Neural crest cell (in vitro differentiated cells): ENCODE results near the gene ULK4. TPM values are rescaled to one million over a fixed set of nuclear protein-coding genes. Genes with fewer than 3 reads are reported as not detected.

Source experiments
- DNase-seq: peaks from one replicate; pipeline ENCODE4 v3.0.0; 2021; ENCODE audit warnings: low read depth, mixed read lengths, low spot score
- H3K27ac Mint-ChIP-seq: one replicate; pipeline ENCODE4 v1.8.0; 2021; ENCODE audit warnings: mild to moderate bottlenecking, mixed read lengths; ENCODE audit not compliant: unreplicated experiment
- H3K27me3 Mint-ChIP-seq: 2 replicates; pipeline ENCODE4 v1.8.0; 2021; ENCODE audit warnings: low read depth, mild to moderate bottlenecking, mixed read lengths
- H3K36me3 Mint-ChIP-seq: 2 replicates; pipeline ENCODE4 v1.8.0; 2021; ENCODE audit warnings: low read depth, mild to moderate bottlenecking, mixed read lengths
- H3K4me1 Mint-ChIP-seq: 2 replicates; pipeline ENCODE4 v1.8.0; 2021; ENCODE audit warnings: mixed read lengths
- H3K4me3 Mint-ChIP-seq: one replicate; pipeline ENCODE4 v1.8.0; 2021; ENCODE audit warnings: mild to moderate bottlenecking, mixed read lengths
- H3K9me3 Mint-ChIP-seq: 2 replicates; pipeline ENCODE4 v1.8.0; 2021; ENCODE audit warnings: mixed read lengths
- total RNA-seq: library from RNA; stranded (reverse); gene quantifications from 2 replicates; pipeline ENCODE4 v1.2.1, GENCODE V29; 2021
- TF ChIP-seq, protein P1 (sequence below): fragments of 200-600 bp; sonication (generic); conservative IDR thresholded peaks from 2 replicates; pipeline ENCODE4 v1.5.0; 2021; ENCODE audit warnings: antibody characterized with exemption, mild to moderate bottlenecking

Gene ULK4
- total RNA-seq, 1 donor from 2014 or later = 10.2 TPM

DNA sequence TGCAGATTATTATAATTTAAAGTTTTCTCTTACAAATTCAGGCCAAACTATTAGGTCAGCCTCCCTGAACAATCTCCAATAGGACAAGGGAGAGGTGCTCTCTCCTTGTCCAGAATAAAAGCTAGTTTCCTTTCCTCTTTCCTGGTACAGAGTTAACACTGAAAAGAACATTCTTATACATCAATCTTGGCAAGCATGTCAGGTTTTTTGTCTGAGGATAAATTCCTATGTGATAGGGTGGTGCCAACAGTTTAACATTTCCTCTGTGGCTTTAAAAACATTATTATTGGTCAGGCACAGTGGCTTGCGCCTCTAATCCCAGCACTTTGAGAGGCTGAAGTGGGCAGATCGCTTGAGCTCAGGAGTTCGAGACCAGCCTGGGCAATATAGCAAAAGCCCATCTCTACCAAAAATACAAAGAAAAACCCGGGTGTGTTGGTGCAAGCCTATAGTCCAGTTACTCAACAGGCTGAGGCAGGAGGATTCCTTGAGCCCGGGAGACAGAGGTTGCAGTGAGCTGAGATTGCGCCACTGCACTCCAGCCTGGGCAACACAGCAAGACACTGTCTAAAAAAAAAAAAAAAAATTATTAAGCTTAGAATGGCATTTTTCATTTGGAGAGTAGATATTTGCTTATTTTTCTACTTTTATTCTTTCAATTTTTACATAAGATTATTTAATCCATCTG lies 13.7 kb upstream of the ULK4 start:
- Mint-ChIP-seq H3K4me1 (no peaks in the 10 kb centered on the region), H3K36me3 (no peaks in the 10 kb centered on the region), H3K9me3 (no peaks in the 10 kb centered on the region), H3K27me3 (no peaks in the 10 kb centered on the region), H3K4me3 (no peak overlapping the region), H3K27ac (no peak overlapping the region)
- no peak for DNase-seq
- TF ChIP-seq, protein P1, sequence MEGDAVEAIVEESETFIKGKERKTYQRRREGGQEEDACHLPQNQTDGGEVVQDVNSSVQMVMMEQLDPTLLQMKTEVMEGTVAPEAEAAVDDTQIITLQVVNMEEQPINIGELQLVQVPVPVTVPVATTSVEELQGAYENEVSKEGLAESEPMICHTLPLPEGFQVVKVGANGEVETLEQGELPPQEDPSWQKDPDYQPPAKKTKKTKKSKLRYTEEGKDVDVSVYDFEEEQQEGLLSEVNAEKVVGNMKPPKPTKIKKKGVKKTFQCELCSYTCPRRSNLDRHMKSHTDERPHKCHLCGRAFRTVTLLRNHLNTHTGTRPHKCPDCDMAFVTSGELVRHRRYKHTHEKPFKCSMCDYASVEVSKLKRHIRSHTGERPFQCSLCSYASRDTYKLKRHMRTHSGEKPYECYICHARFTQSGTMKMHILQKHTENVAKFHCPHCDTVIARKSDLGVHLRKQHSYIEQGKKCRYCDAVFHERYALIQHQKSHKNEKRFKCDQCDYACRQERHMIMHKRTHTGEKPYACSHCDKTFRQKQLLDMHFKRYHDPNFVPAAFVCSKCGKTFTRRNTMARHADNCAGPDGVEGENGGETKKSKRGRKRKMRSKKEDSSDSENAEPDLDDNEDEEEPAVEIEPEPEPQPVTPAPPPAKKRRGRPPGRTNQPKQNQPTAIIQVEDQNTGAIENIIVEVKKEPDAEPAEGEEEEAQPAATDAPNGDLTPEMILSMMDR = no peak

- no peaks in the 10 kb centered on the region for H3K27me3 Mint-ChIP-seq
- DNase-seq = no peak
- TF ChIP-seq, protein P1 = no peak
- H3K27ac Mint-ChIP-seq = no peak overlapping the region
- no peaks in the 10 kb centered on the region for H3K36me3 Mint-ChIP-seq
- H3K4me1 Mint-ChIP-seq = no peaks in the 10 kb centered on the region
- H3K9me3 Mint-ChIP-seq = no peaks in the 10 kb centered on the region
- H3K4me3 Mint-ChIP-seq = no peak overlapping the region
Measured at GRCh38 chr3:41974223-41974622, 12.3 kb upstream of the ULK4 start.

DNA sequence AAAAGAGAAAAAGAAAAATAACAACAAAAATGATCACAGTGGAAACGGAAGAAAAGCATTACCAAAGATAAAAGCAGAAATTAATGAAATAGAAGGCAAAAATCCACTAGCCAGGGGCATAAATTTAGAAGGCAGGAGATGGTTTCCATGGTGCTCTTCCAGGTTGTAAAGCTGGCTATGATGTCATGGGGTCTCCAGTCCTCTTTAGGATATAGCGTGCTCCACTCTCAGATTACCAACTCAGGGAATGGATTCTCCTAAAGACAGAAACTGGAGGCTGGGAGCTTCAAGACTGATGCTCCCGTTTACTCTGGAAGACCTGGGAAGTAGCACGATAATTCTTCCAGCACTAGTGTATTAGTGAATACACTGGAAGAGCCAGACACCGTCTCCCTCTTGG lies 10.9 kb upstream of the ULK4 start:
- Mint-ChIP-seq H3K4me1 (no peaks in the 10 kb centered on the region), H3K27ac (no peak overlapping the region), H3K4me3 (no peak overlapping the region), H3K27me3 (no peaks in the 10 kb centered on the region), H3K36me3 (no peaks in the 10 kb centered on the region), H3K9me3 (no peaks in the 10 kb centered on the region)
- DNase-seq = no peak
- TF ChIP-seq, protein P1 = no peak

DNA sequence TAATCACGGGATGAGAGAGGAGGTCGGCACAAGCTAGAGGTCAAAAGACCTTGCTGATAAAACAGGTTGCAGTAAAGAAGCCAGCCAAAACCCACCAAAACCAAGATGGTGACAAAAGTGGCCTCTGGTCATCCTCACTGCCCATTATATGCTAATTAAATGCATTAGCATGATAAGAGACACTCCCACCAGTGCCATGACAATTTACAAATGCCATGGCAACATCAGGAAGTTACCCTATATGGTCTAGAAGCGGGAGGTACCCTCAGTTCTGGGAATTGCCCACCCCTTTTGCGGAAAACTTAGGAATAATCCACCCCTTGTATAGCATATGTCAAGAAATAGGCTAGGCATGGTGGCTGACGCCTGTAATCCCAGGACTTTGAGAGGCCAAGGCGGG lies 4.3 kb upstream of the ULK4 start:
- Mint-ChIP-seq H3K4me3 (no peak overlapping the region), H3K36me3 (no peaks in the 10 kb centered on the region), H3K27me3 (peaks cover 3% of the 10 kb centered on the region), H3K9me3 (no peaks in the 10 kb centered on the region), H3K27ac (no peak overlapping the region), H3K4me1 (peaks cover 10% of the 10 kb centered on the region)
- TF ChIP-seq, protein P1 = no peak
- DNase-seq = no peak

DNA sequence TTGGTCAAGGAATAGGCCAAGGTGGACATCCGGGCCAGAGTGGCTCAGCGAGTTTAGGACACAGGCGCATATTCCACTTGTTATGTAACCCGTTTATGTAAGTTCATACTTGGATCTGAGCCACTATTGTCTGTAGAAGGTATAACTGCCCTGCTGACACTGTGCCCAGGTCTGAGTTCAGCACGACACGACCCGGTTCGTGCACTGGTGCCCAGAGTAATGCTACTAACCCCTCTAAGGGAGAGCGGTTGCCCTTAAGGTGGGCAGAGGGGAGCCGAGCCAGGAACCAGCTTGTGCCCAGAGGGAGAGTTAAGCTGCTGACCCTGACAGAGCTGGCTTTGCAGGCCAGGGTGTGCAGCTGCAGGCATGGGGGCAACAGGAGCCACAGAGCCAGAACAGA lies 1.9 kb upstream of the ULK4 start:
- Mint-ChIP-seq H3K4me1 (peaks cover 16% of the 10 kb centered on the region), H3K27me3 (peaks cover 3% of the 10 kb centered on the region), H3K9me3 (no peaks in the 10 kb centered on the region), H3K36me3 (no peaks in the 10 kb centered on the region), H3K27ac (no peak overlapping the region), H3K4me3 (no peak overlapping the region)
- TF ChIP-seq, protein P1 = no peak
- DNase-seq = no peak
